Mesenteric fat pad (tissue), 1 donor: ENCODE results near the gene SLC25A51. TPM values are rescaled to one million over a fixed set of nuclear protein-coding genes. Genes with fewer than 3 reads are reported as not detected.

ENCODE experiments used
- DNase-seq: peaks from one replicate; pipeline ENCODE4 v3.0.0-alpha.2; 2020; ENCODE audit warnings: low spot score
- total RNA-seq: library from RNA; stranded (reverse); fragmentation: NEBNext Ultra II Directional; extraction: Animal tissue kit (Norgen Biotek cat#: 25700); gene quantifications from one replicate; pipeline ENCODE4 v1.2.1, GENCODE V29; 2021
- donor health status: DM: yes; HTN: yes; CAD: no.

Gene SLC25A51
- total RNA-seq, 1 donor from 2014 or later = 59.2 TPM

DNA sequence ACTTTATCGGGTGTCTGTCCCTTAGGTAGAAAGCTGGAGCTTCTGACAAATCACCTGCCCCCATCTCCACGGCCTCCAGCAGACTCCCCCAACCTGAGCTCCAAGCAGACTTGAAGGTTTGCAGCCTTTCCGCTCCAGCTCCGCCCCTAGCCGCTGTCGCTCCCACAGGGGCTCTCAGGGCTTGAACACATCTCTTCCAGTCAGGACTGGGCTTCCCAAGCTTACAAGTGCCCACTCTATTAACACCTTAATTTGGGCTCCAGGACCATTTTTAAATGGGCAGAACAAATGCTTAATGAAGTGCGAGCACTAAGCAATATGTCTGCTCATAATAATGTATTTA lies 17.2 kb upstream of the SLC25A51 start:
- DNase-seq = no peak

DNA sequence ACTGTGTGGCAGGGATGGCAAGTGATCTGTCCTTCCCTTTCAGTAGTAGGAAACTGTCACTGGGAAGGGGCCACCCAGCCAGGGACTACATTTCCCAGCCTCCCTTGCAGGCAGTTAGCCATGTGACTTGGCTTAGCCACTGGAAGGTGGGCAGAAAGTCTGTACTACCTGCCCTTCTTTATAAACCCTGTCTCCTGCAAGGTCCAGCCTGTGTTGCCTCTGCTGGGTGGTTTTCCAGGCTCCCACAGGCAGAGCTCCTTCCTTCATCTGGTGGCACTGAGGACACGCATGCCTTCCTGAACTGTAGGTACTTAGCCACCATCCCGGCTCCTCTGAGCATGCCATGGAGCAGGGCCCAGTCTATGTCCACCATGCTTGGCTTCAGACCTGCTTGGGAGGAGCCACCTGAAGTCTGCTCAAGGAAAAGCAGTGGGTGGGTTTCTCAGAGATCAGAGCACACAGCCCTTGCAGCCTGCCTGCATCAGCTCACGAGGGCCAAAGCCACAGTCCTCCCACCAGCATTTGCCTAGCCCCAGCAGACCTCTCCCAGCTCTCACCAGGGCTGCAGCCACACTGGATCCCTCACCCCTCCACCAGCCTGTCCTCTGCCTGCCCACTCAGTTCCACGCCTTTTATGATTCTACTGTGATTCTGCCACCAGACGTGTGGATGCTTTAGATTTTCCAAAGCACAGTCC lies 16.7 kb upstream of the SLC25A51 start:
- DNase-seq = peak; percentile 80

DNA sequence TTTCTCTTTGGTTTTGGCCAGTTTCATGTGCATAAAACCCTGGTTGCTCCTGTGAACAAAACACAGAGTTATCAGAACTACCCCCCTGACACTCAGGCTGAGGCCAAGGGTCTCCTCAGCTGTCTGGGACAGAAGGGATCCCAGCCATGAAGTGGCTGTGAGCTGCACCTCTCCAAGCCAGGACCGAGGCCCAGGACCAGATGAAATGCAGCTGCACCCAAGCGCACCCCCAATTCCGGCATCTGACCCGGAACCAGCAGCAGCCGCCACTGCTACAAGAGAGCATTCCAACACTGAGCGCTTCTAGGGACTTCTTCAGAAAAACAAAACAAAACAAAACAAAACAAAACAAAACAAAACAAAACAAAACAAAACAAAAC lies 16.0 kb upstream of the SLC25A51 start:
- peak; percentile 45 for DNase-seq

DNA sequence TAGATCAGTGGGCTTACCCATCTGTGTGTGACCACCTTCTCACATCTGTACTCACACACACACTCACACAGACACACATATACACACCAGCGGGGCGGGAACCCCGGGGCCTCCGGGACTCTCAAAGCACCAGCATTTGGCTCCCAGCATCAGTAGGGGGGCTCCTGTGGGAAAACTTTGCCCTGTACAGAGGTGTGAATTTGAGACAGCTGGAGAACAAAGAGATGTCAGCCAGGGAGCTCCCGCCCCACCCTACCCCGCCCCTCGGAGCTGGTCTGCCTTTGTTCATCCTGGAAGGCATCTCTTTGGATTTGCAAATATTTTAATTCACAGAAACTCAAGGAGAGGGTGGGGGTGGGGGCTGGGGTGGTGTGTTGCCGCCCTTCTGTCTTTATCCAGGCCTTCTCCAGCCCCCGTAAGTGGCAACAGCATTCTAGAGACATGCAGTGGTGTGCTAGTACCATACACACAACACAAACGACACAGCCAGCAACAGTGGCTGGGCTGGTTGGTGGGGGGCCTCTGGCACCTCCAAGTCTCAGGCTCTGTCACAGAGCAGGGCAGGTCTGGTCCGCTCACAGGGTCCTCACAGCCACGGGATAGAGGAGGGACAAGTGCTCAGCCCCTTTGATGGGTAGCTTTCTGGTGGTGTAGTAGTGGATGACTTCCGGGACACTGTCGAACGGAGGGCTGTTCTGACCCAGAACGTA lies 15.5 kb upstream of the SLC25A51 start:
- peak; percentile 69 for DNase-seq

DNA sequence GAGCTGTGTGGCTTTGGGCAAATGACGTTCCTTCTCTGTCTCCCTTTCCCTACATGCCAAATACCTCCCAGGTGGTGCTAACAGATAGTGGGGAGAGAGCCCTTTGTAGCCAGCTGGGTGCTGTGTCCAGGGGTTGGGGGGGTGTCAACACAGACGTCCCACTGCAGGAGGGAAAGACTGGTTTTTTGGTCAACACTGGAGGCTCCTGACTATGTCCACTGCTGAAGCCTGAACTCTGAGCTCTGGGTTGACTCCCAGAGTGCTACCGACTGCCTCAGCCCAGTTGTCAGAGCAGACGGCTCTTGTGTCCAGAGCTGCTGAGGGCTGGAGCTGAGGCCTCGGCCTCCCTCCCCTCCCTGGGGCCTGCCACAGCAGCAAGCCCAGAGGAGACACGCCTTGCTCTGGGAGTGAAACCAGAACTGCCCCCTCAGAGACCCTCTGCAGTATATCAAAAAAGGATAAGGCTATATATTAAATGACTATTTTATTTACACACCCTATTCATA lies 14.8 kb upstream of the SLC25A51 start:
- peak; percentile 55 for DNase-seq

DNA sequence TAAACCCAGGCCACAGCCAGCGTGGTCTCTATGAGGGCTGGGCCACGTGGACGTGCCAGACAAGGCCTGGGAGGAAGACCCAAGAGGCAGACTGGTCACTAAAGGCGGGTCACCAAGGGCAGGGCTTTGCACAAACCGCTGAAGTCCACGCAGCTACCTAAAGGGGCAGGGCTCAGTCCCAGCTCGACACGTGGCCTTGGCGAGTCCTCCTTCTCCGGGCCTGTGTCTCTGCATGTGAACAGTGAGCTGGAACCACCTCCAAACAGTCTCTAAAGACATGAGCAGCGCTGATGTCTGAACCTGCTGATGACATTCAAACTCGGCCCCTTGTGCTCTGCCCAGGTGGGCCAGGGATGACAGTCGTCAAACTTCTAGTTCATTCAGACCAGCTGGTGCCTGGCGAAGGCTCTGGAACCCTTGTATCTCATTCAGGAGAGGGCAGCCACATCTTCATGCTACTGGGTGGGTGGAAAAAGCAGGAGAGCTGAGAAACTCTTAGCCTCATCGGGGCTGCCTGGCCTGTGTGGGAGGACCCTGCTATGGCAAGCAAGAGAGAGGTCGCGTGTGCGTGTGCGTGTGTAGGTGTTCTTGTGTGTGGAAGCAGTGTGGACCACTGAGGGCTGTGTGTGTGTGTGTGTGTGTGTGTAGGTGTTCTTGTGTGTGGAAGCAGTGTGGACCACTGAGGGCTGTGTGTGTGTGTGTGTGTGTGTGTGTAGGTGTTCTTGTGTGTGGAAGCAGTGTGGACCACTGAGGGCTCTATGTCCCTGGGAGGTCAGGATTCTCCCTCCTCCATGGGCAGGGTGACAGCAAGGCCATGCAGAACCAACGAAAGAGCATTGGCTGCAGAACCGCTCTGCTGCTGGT lies 14.1 kb upstream of the SLC25A51 start:
- DNase-seq = peak; percentile 87

DNA sequence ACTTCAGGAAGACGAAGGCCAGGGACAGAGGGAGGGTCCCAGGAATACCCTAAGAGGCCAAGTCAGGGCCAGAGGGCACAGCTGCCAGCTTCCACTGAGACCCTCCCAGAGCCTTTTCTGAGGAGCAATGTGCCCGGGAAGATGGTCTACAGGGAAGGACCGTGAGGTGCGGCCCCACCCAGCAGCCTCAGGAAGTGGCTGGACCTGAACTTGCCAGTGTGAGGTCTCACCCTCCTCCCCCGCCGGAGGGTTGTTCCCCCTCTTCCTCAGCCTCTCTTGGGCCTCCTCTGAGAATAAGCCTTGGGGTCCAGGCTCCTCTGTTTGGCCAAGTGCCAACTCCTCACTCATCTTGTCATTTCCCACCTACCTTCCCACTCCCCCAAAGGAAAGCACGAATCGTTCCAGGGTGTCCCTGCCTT lies 13.4 kb upstream of the SLC25A51 start:
- DNase-seq = peak; percentile 88

DNA sequence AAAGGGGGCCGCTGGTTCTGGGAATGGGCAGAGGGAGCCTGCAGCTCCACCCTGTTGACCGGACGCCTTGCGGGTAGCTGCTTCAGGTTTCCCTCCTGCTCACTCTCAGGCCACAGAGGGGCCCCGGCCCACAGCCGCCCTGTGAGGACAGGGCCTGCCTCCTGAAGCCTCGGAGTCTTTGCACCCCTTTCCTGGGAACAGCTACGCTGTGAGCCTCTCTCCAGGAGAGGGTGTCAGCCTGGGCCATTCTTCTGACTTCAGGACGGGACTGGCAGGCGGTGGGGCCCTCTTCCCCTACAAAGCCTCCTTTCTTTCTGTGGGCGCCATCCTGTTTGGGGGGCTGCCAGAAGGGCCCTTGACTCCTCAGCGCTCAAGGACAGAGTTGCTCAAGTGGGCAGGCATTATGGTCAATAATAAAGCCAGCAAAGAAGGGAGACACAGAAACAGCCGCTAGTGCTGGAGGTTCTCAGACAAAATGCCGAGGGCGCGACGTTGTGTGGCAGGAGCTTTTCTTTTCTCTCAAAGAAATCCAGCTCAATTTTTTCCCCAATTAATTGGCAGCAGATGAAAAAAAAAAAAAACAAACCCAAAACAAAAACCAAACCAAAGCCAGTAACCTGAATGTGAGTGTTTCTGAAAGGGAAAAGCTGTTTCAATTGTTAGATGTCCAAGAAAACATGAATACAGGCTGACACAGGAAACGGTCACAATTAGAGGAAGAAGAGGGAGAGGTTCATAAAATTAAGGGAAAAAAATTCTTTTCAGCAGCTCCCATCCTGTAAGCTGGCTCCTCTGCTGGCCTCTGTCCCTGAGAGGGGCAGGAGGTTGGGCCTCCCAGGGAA lies 12.8 kb upstream of the SLC25A51 start:
- DNase-seq = peak; percentile 81

DNA sequence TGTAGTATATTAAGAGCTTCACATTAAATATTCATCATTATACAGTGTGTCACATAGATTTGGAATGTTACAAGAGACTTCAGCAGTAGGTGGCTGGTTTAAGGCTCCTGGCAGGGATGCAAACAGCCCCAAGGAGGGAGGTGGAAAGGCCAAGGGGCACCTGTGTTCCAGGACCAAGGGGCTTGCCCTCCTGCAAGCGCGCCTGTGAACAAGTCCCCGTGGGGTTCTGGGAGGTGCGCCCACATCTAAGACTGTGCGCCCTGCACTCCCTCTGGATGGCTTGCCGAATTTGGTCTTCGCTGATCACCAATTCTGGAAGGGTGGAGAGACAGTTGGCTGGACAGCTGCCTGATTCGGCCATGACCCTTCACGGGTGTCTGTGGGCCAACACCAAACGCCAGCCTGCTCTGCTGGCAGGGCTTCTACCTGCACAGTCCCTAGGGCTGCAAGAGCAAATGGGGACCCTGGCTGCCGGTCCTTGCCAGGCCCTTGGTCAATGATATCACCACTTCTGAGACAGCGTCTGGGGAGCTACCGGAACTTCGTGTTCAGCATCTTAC lies 12.1 kb upstream of the SLC25A51 start:
- peak; percentile 81 for DNase-seq

DNA sequence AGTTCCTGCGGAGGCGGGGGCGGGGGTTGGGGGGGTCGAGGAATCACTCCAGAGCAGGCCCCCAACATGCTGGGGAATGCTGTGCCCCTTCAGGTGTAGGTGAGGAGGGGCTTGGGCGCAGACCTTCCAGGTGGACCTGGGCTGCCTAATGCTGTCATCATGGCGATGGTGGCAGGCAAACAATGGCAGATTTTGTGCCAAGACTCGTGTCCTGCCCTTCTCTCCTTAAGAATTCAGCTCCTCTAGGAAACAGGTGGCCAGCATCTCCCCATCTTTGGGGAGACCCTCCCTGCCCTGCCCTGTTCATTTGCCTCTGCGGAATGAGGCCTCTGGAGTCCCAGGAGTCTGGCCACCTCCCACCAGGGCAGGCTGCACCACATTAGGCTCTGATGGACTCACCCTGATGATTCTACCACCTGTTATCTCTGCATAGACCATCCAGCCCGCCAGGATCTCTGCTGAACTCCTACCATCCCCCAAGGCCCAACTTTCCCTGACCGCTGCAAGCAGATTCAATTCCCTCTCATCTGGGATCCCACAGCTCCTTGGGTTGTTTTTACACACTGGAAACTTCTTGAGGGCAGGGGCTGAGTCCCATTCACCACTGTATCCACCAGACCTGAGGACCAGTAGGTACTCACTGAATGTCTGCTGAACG lies 10.9 kb upstream of the SLC25A51 start:
- peak; percentile 30 for DNase-seq

DNA sequence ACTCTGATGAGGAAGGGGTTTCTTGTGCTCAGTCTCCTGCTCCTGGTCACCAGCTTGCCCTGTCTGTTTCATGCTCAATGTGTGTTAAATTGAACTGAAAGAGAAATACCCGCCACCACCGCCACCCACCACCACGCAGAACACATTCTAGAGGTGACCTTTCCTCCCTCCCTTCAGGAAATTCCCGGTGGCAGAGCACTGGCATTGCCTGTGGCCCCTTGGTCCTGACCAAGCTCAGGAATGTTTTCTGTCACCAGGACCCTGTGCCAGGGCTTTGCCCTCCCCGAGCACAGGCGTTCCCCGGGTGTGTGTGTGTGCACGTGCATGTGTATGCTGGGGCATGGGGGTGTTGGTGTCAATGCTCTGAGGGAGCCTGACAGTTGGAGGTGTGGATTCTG lies 10.2 kb upstream of the SLC25A51 start:
- peak; percentile 71 for DNase-seq

DNA sequence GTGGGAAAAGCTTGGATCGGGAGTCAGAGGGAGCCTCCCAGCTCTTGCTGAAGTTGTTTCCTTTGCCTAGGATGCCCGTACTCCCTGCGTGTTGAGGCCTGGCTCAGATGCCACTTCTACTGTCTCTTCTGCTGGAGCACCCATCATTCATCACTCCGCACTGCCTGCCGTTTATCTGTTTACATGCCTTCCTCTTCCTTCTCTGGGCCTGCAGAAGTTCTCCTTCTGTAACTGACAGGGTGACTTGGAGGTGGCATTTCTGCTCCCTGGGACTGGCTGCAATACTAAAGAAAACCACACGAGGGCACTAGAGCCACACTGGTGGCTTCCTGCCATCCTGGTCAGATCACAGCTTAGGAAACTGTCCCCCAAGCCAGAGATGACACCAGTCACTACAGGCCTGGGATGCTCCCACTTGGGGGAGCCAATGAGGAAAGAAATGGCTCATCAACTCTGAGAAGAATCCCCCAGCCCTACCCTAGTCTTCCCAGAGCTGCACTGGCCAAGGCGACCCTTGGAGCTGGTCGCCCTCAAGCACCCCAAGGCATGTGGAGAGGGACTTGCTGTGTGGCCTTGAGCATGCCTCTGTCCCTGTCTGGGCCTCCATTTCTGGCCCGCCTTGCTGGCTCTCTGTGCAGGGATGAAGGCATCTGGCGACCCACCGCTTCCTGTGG lies 9.7 kb upstream of the SLC25A51 start:
- DNase-seq = peak; percentile 91

DNA sequence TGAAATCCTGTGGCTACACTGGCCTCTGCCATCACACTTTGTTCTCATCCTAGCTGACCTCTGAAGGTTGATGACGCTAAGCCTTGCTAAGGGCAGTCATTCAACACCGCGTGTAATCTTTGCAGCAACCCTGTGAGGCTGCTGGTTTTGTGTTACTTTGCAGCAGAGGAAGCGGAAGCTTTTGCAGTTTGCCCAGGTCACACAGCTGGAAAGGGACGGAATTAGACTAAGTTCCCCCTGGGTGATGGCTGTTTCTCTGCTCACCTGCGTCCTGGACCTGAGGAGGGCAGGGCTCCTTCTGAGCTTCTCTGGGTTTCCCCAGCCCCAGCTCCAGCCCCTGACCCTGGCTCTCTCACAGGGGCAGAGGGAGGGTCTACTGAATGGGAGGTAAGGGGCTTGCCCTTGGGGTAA lies 7.3 kb upstream of the SLC25A51 start:
- DNase-seq = peak; percentile 22

DNA sequence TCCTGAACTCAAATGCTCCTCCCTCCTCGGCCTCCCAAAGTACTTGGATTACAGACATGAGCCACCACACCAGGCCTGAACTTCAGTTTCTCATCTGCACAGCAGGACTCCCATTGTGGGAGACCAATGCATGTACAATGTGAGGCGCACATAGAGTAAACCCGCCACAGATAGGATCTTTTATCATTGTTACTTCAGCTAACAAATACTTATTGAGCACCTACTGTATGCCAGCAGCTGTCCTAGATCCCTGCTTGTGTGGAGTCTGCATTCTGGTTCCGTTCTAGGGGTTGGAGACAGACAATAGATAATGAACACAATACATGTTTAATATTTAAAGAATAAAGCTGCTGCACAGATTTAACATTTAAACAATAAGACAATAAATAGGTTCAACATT lies 6.3 kb upstream of the SLC25A51 start:
- DNase-seq = no peak

DNA sequence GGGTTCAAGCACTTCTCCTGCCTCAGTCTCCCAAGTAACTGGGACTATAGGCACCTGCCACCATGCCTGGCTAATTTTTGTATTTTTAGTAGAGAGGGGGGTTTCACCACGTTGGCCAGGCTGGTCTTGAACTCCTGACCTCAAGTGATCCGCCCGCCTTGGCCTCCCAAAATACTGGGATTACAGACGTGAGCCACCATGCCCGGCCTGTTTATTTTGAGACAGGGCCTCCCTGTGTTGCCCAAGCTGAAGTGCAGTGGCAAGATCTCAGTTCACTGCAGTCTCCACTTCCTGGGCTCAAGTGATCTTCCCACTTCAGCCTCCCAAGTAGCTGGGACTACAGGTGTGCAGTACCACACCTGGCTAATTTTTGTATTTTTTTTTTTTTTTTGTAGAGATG lies 5.9 kb upstream of the SLC25A51 start:
- DNase-seq = peak; percentile 59

DNA sequence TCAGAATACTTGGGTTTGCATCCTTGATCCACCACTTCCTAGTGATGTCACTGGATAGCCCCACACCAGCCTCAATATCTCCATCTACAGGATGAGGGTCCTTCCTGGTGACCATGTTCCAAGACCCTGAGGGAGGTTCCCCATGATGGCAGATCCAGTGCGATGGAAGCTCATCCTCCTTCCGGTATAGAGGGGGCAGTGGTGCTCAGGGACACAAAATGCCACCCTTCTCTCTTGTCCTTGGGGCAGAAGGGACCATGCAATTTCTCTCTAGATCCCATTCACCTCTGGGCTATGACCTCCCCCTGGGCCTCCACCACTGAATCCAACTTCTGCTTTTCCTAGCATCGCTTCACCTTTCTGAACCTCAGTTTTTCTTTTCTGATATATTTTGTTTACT lies 5.4 kb upstream of the SLC25A51 start:
- DNase-seq = peak; percentile 39

DNA sequence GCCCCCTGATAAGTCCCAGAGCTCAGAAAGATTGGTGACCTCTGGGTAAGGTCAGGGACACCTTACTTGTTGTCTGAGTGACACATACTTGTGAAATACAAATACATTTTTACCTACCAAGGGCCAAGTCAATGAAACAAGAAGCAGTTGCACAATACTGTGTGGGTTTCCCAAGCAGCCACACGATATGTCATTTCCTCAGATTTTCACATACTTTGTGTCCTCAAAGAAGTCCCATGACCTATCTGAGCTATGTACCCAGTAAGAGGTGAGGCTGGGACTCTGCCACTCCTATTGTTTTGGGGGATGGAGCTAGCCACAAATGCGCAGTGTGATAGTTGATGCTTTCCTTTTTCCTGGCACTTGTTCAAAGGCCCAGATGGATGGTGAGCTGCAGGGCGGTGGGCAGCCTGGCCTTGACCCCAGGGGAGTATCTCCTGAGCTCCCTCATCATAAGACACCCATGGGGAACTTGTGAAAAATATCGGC lies 4.8 kb upstream of the SLC25A51 start:
- DNase-seq = peak; percentile 57

DNA sequence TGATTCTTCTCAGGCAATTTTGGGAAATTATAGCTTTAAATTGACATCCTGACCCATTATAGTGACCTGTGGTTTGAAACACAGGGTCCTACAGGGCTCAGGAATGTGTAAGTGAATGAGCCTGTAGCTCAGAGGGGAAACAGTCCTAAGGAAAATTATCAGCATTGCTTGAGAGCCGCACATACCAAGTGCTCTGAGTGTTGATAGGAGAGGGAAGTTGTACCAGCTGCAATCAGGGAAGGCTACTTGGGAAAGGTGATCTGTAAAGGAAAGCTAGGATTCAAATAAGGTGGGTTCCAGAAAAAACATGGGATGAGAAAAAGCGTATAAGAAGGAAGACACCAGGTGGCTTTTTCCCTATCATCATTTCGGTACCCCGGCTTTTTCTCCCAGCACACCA lies 4.4 kb upstream of the SLC25A51 start:
- no peak for DNase-seq
